Activated T-helper 17 cell treated with anti-CD3 and anti-CD28 coated beads, Interleukin-2, amount 50 U/mL, for 72 hours (primary cell): ENCODE data around the gene MBTPS2. TPM values are rescaled to one million over a fixed set of nuclear protein-coding genes. Genes with fewer than 3 reads are reported as not detected.
"Not testable (repeated sequence)": the region's sequence is repeated elsewhere in the genome, so short reads cannot be mapped to it uniquely, and the experiment has no call there.

Experiments
- ATAC-seq: fragments of 150-1000 bp; cut with Tn5 transposase; replicated peaks from 2 replicates; pipeline ENCODE4 v1.10.0; 2021; ENCODE audit warnings: mild to moderate bottlenecking, moderate library complexity
- H3K27ac Mint-ChIP-seq: one replicate; pipeline ENCODE4 v1.8.0; 2022; ENCODE audit warnings: mixed read lengths
- H3K27me3 Mint-ChIP-seq: one replicate; pipeline ENCODE4 v1.8.0; 2022; ENCODE audit warnings: mixed read lengths
- H3K36me3 Mint-ChIP-seq: one replicate; pipeline ENCODE4 v1.8.0; 2022; ENCODE audit warnings: low read depth, mild to moderate bottlenecking, mixed read lengths
- H3K4me1 Mint-ChIP-seq: one replicate; pipeline ENCODE4 v1.8.0; 2022; ENCODE audit warnings: mixed read lengths
- H3K4me3 Mint-ChIP-seq: one replicate; pipeline ENCODE4 v1.8.0; 2022; ENCODE audit warnings: mild to moderate bottlenecking, mixed read lengths
- H3K9me3 Mint-ChIP-seq: one replicate; pipeline ENCODE4 v1.8.0; 2022; ENCODE audit warnings: mixed read lengths
- total RNA-seq, 2 donors: library from RNA; stranded (reverse); gene quantifications; one replicate each; pipeline ENCODE4 v1.2.3, GENCODE V29; 2022

MBTPS2 gene
- total RNA-seq, 2 donors from 2014 or later = 2.6 to 3.2 TPM

DNA sequence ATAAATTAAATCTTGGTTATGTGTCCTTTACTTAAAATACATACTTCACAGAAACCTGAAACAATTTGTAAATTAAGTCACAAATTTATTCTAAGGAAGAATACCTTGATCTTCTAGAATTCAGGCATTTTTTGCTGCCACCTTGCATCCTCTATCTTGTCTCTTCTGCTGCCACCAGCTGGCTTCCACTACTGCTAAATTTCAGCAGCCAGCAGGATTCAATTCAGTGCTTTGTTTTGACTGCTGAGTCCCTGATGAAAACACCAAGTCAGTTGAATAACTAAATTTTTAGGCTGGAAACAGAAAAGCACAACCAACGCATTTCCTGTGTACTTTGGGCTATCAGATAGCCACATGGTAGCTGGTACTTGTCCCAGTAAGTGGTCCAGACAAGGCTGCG lies 2.4 kb upstream of the MBTPS2 start:
- Mint-ChIP-seq H3K4me1 (peaks cover 4% of the 10 kb centered on the region), H3K9me3 (no peaks in the 10 kb centered on the region), H3K36me3 (no peaks in the 10 kb centered on the region), H3K27ac (no peak overlapping the region), H3K4me3 (no peak overlapping the region), H3K27me3 (no peaks in the 10 kb centered on the region)
- no peak for ATAC-seq

DNA sequence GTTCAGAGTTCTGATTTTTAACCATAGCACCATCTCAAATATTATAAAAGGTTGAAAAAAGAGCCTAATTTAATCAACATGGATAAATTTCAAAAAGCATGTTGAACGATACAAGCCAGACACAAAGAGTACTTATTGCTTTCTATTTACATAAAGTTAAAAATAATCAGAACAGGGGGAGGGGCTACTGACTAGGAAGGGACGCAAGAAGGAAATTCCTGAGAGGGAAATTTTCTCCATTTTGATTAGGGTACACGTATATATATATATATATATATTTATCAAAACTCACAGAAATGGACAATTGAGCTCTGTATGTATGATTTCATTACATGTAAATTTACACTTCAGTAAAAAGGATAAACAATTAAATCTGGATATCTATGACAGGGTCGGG lies 482 bp upstream of the MBTPS2 start:
- Mint-ChIP-seq H3K4me1 (peaks cover 4% of the 10 kb centered on the region), H3K36me3 (peaks cover 5% of the 10 kb centered on the region), H3K9me3 (no peaks in the 10 kb centered on the region), H3K27me3 (no peaks in the 10 kb centered on the region), H3K27ac (peak overlapping the region; percentile 88), H3K4me3 (peak overlapping the region; percentile 86)
- ATAC-seq = no peak

DNA sequence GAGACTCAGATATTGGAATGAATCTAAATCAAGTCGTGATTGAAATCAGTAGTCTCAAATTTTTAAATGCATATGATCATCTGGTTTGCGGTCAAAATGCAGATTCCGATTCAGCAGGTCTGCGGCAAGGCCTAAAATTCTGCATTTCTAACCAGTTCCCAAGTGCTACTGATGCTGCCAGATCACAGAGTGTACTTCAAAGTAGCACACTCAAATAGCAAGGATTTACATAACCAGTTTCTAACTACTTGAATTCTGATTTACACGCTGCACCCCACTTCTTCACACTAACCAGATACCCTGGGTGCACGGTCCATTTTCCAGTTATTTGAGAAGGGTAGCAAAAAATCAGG lies 752 bp downstream of the MBTPS2 start:
- Mint-ChIP-seq H3K27me3 (no peaks in the 10 kb centered on the region), H3K4me3 (peak overlapping the region; percentile 86), H3K36me3 (peaks cover 5% of the 10 kb centered on the region), H3K27ac (peak overlapping the region; percentile 88), H3K9me3 (no peaks in the 10 kb centered on the region), H3K4me1 (peaks cover 4% of the 10 kb centered on the region)
- ATAC-seq = peak; percentile 75

DNA sequence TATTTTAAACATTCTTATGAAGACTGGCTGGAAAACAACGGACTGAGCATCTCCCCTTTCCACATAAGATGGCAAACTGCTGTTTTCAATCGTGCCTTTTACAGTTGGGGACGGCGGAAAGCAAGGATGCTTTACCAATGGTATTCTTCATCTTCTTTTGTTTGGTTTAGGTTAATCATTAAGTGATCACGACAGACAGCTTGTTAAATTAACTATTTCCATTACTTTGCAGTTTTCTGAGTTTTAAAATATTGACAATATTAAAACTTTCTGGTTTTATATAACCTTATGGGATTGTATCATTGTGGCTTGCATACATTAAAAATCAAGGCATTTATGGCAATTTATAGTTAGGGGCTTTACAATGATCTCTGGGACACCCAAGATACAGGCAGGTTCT lies 3.8 kb downstream of the MBTPS2 start:
- no peak for ATAC-seq
- Mint-ChIP-seq H3K27ac (no peak overlapping the region), H3K4me1 (peaks cover 4% of the 10 kb centered on the region), H3K4me3 (no peak overlapping the region), H3K27me3 (no peaks in the 10 kb centered on the region), H3K36me3 (peaks cover 20% of the 10 kb centered on the region), H3K9me3 (no peaks in the 10 kb centered on the region)

DNA sequence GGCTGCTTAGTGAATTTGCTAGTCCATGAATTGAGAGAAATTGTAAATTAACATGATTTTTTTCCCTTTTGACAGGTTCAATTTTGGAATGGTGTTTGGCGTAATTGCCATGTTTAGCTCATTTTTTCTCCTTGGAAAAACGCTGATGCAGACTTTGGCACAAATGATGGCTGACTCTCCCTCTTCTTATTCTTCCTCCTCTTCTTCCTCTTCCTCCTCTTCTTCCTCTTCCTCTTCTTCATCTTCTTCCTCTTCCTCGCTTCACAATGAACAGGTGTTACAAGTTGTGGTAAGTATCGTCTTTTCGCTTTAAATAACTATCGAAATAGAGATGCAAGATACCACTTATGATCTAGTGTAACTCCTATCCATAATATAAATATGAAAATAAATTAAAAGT lies 5.7 kb downstream of the MBTPS2 start:
- Mint-ChIP-seq H3K27me3 (no peaks in the 10 kb centered on the region), H3K9me3 (no peaks in the 10 kb centered on the region), H3K4me1 (peaks cover 3% of the 10 kb centered on the region), H3K4me3 (no peak overlapping the region), H3K27ac (no peak overlapping the region), H3K36me3 (peaks cover 20% of the 10 kb centered on the region)
- ATAC-seq = no peak

DNA sequence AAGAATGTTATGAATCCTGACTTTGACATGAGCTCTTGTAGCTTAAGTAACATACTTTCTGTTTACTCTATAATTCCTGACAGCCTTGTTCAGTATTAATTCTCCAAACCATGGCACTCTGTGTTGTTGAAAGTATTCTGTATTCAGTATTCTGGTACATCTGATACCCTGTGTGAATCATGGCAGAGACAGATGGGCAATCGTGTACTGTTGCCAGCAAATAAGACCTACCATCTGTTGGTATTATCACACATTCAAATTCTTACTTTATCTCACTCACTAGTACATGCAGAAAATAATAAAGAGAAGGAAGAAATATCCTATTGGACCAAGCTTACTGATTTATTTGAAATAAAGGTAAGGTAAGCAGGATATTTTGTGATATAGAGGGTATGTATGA lies 7.9 kb downstream of the MBTPS2 start:
- H3K27ac Mint-ChIP-seq = no peak overlapping the region
- ATAC-seq = no peak
- H3K4me3 Mint-ChIP-seq = no peak overlapping the region
- H3K9me3 Mint-ChIP-seq = no peaks in the 10 kb centered on the region
- no peaks in the 10 kb centered on the region for H3K4me1 Mint-ChIP-seq
- no peaks in the 10 kb centered on the region for H3K27me3 Mint-ChIP-seq
- peaks cover 23% of the 10 kb centered on the region for H3K36me3 Mint-ChIP-seq

DNA sequence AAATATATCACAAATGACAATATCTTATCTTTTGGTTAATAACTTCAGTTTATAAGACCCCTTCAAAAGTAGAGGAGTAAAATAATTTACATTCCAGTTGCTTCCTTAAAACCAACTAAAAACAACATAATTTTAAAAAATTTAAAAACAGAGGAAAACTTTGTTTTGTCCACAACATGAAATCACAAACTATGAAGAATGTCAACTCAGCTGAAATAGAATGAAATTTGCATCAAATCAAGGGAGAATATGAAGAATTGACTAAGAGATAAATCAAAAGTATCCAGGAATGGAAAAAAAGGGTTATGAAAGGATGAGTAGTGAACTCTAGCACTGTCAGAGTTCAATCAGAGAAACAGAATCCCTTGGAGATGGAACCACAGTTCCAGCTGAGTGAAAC lies 14.2 kb downstream of the MBTPS2 start:
- H3K27me3 Mint-ChIP-seq = no peaks in the 10 kb centered on the region

DNA sequence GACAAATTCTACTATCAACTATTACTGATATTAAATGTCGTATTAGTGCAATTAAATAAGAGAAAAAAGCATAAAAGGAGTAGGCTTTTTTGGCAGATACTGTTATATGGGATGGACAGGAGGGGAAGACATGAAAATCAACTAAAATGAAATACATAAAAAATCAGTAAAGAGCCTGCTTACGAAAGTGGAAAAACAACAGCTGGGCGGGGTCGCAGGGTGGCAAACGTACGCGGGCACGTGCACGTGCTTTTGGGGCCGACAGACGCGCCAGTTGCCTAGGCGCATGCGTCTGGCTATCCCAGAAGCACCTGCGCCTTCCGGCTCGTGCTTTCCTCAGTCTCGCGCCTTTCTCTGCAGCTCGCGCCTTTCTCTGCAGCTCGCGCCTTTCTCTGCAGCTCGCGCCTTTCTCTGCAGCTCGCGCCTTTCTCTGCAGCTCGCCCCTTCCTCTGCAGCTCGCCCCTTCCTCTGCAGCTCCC lies 16.6 kb downstream of the MBTPS2 start, which contains the start of gene YY2:
Gene YY2, plus strand, starts transcription at position 51 of the 479 bp plus-strand sequence. CDS start 498 bp downstream, outside the sequence.
- Mint-ChIP-seq H3K9me3 (no peaks in the 10 kb centered on the region), H3K27me3 (no peaks in the 10 kb centered on the region), H3K4me3 (no peak within 1 kb of the TSS), H3K4me1 (no peaks in the 10 kb centered on the region), H3K36me3 (peaks cover 21% of the 10 kb centered on the region), H3K27ac (no peak within 1 kb of the TSS)
- ATAC-seq = no peak

More for the DNA sequence above, 14.2 kb downstream of the MBTPS2 start:
- H3K27ac Mint-ChIP-seq = no peak overlapping the region
- no peaks in the 10 kb centered on the region for H3K9me3 Mint-ChIP-seq
- H3K4me1 Mint-ChIP-seq = no peaks in the 10 kb centered on the region
- no peak overlapping the region for H3K4me3 Mint-ChIP-seq
- ATAC-seq = no peak
- peaks cover 25% of the 10 kb centered on the region for H3K36me3 Mint-ChIP-seq

DNA sequence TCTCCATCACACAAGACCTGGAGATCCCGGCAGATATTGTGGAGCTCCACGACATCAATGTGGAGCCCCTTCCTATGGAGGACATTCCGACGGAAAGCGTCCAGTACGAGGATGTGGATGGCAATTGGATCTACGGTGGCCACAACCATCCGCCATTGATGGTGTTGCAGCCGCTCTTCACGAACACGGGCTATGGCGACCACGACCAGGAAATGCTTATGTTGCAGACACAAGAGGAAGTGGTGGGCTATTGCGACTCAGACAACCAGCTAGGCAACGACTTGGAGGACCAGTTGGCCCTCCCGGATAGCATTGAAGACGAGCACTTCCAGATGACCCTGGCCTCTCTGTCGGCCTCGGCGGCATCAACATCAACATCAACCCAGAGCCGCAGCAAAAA lies 17.1 kb downstream of the MBTPS2 start:
- Mint-ChIP-seq H3K4me1 (no peaks in the 10 kb centered on the region), H3K27ac (no peak overlapping the region), H3K9me3 (no peaks in the 10 kb centered on the region), H3K36me3 (peaks cover 21% of the 10 kb centered on the region), H3K27me3 (no peaks in the 10 kb centered on the region), H3K4me3 (no peak overlapping the region)
- ATAC-seq = no peak

DNA sequence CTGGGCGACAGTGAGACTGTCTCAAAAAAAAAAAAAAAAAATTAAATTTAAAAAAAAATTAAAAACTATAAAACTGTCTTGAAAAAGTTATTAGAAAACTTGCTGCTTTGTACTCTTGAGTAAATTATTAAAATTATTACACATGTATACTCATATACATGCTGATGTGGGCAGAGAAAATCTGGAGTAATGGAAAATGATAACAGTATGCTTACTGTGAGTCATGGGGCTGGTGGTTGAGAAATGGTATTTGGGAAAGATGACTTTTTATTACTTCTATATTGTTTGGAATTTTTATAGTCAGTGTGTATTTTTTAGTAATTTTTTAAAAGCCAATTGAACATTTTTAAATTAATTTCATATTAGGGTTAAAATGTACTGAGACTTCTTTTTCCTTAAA lies 23.8 kb downstream of the MBTPS2 start:
- Mint-ChIP-seq H3K27me3 (no peaks in the 10 kb centered on the region), H3K4me1 (no peaks in the 10 kb centered on the region), H3K9me3 (no peaks in the 10 kb centered on the region), H3K4me3 (no peak overlapping the region), H3K27ac (no peak overlapping the region), H3K36me3 (no peaks in the 10 kb centered on the region)
- no peak for ATAC-seq

DNA sequence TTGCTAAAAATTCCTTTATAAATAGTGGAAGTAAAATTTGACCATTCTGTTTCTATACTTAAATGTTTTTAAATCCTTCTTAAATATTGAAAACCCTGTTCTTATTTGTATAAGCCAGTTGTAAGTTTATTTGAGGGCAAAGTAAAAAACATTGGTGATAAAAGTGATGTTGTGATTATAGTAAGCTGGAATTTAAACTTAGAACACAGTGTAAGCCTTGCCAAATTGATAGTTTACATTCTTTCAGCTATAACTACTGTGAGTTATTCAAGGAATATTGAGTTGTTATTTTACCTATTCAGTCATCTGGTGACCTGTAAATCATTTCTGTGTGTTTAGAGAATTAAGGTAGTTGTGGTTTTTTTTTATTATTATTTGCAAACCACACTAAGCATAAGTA lies 26.0 kb downstream of the MBTPS2 start:
- H3K36me3 Mint-ChIP-seq = no peaks in the 10 kb centered on the region
- no peaks in the 10 kb centered on the region for H3K4me1 Mint-ChIP-seq
- no peaks in the 10 kb centered on the region for H3K9me3 Mint-ChIP-seq
- H3K4me3 Mint-ChIP-seq = no peak overlapping the region
- ATAC-seq = no peak
- no peaks in the 10 kb centered on the region for H3K27me3 Mint-ChIP-seq
- no peak overlapping the region for H3K27ac Mint-ChIP-seq

DNA sequence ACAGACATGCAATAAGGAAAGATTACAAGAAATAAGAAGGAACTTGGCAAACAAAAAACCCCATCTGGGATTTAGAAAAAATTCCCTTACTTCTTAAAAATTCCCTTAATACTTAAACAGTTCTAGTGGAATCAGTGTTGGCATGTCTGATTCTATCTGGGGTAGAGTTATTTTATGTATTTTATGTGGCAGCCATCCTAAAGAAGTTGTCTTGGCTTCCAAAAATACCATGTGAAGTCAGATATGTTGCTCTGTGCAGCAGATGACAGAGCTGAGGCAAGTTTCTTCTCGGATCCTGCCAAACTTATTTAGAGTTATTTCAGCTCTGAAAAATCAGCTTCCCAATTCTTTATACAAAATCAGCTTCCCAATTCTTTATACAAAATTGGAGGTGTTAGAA lies 31.1 kb downstream of the MBTPS2 start:
- H3K9me3 Mint-ChIP-seq = no peaks in the 10 kb centered on the region
- no peak overlapping the region for H3K4me3 Mint-ChIP-seq
- H3K27me3 Mint-ChIP-seq = no peaks in the 10 kb centered on the region
- no peaks in the 10 kb centered on the region for H3K4me1 Mint-ChIP-seq
- no peak overlapping the region for H3K27ac Mint-ChIP-seq
- ATAC-seq = no peak
- H3K36me3 Mint-ChIP-seq = no peaks in the 10 kb centered on the region

DNA sequence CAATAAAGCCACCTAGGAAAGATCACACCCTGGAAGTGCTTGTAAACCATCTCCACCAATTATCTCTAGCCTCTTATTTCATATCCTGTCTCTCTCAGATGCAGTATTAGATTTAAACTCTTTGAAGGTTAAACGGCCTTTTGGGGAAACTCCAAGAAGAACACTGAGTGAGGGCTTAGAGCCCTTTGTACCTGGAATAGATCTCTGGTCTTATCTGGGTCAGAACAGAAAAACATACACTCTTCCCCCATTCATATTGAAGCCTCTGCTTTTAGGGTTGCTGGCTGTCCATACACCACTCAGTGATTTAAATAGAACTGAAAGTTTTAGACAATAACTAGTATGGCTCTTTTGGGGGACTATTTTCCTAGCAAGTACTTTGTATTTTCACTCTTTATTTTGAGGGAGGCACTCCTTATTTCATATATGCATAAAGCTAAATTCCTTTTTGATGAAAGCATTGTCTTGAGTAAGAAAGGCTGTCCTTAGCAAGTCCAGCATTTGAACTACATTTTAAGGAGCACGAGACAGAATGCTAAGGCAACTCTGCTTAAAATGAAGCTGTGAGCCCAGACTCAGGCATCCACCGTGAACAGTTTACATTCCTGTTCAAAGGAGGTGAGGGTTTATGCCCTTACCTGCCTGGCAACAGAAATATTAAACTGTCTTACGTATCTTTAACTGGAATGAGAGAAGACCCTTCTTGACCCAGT lies 33.8 kb downstream of the MBTPS2 start:
- Mint-ChIP-seq H3K9me3 (no peaks in the 10 kb centered on the region), H3K4me1 (no peaks in the 10 kb centered on the region), H3K27ac (no peak overlapping the region), H3K36me3 (no peaks in the 10 kb centered on the region), H3K4me3 (no peak overlapping the region), H3K27me3 (no peaks in the 10 kb centered on the region)
- no peak for ATAC-seq

DNA sequence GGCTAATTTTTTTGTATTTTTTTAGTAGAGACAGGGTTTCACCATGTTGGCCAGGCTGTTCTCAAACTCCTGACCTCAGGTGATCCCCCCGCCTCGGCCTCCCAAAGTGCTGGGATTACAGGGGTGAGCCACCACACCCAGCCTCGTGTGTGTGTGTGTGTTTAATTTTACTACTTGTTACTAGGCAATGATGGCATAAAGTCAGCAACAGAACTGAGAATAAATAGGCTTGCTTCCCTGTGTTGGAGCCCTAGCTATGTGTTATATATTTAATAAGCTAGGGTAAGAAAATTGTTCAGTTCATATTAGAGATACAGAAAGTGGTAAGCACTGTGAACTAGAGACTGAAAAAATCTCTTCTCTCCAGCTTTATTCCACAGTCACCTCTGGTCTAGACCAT lies 34.8 kb downstream of the MBTPS2 start:
- not testable (repeated sequence) for H3K27ac Mint-ChIP-seq, H3K4me3 Mint-ChIP-seq, H3K4me1 Mint-ChIP-seq, H3K27me3 Mint-ChIP-seq, ATAC-seq, H3K9me3 Mint-ChIP-seq, H3K36me3 Mint-ChIP-seq

DNA sequence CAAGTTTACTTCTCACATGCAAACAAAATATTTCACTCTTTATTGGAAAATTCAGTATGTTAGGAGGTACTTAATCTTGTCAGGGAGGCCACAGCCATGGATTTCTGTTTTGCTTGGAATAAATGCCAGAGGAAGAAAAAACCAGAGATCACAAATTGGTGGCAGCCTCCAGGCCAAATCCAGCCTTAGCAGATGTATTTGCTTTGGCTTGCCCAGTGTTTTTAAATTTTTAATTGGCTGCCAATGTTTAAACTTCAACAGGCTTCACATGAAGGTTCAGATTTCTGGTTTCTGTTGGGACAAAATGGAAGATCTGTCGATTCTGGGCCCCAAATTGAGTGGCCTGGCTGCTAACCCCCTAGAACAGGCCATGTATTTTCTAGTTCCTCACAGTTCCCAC lies 35.6 kb downstream of the MBTPS2 start:
- H3K4me3 Mint-ChIP-seq = no peak overlapping the region
- no peaks in the 10 kb centered on the region for H3K36me3 Mint-ChIP-seq
- ATAC-seq = no peak

More for the DNA sequence above, 35.6 kb downstream of the MBTPS2 start:
- Mint-ChIP-seq H3K9me3 (no peaks in the 10 kb centered on the region), H3K4me1 (no peaks in the 10 kb centered on the region), H3K27me3 (no peaks in the 10 kb centered on the region), H3K27ac (no peak overlapping the region)
